Epithelial cell of proximal tubule (primary cell): ENCODE measurements around the gene EHD1. TPM values are rescaled to one million over a fixed set of nuclear protein-coding genes. Genes with fewer than 3 reads are reported as not detected.
A peak's percentile ranks its signal among the peaks of the same experiment; 100 is the strongest.

Experiments used
- DNase-seq: peaks from one replicate; pipeline ENCODE4 v3.0.0-alpha.2; 2011; ENCODE audit warnings: low read depth
- H3K4me3 ChIP-seq: 2 replicates; pipeline ENCODE4 v1.5.1; 2011; ENCODE audit warnings: low read depth, mild to moderate bottlenecking, low read length
- CTCF ChIP-seq: conservative IDR thresholded peaks from 2 replicates; pipeline ENCODE4 v1.5.1; 2012; ENCODE audit warnings: low read depth, mild to moderate bottlenecking, low read length
- total RNA-seq: library from RNA; depleted of rRNA; stranded (reverse); fragments of >200 nt; gene quantifications from 2 replicates; pipeline ENCODE4 v1.2.3, GENCODE V29; 2015

The EHD1 gene
- total RNA-seq, 1 donor from 2014 or later = 82.7 TPM

GRCh38 chr11:64921384-64921783, 43.0 kb upstream of the EHD1 start:
- TF ChIP-seq CTCF = no peak
- no peak for DNase-seq
- H3K4me3 ChIP-seq = no peak overlapping the region

GRCh38 chr11:64920124-64920523, 41.7 kb upstream of the EHD1 start:
- H3K4me3 ChIP-seq = no peak overlapping the region
- no peak for TF ChIP-seq CTCF
- DNase-seq = no peak

- H3K4me3 ChIP-seq = no peak overlapping the region
- TF ChIP-seq CTCF = no peak
- DNase-seq = no peak
Measured at GRCh38 chr11:64919627-64920026, 41.2 kb upstream of the EHD1 start.

- DNase-seq = no peak
- TF ChIP-seq CTCF = peak; percentile 43
- H3K4me3 ChIP-seq = peak overlapping the region; percentile 97
Measured at GRCh38 chr11:64918017-64918416, 39.6 kb upstream of the EHD1 start.

GRCh38 chr11:64917663-64917995, 39.2 kb upstream of the EHD1 start:
- DNase-seq = no peak
- TF ChIP-seq CTCF = no peak
- peak overlapping the region; percentile 97 for H3K4me3 ChIP-seq

GRCh38 chr11:64916775-64917662, 38.6 kb upstream of the EHD1 start, which contains the start of gene ATG2A:
Gene ATG2A, minus strand, starts transcription at chr11:64917209. Its CDS starts 74 bp downstream, at chr11:64917135.
- peak; percentile 98 for DNase-seq
- peak within 1 kb of the TSS; percentile 97 for H3K4me3 ChIP-seq
- TF ChIP-seq CTCF = no peak

GRCh38 chr11:64916040-64916774, 37.8 kb upstream of the EHD1 start:
- no peak for TF ChIP-seq CTCF
- peak overlapping the region; percentile 97 for H3K4me3 ChIP-seq
- DNase-seq = no peak
